ENCODE results near the gene ADRM1.

GRCh38 chr20:62289131-62289530 is 13.7 kb upstream of the ADRM1 start:
- TF ChIP-seq CREB5 (CRISPR knock-in tag; IDR thresholded peaks at IDR 0.05; ENCODE audit: low read depth) (no peak), PPARA (CRISPR knock-in tag; IDR thresholded peaks at IDR 0.05; ENCODE audit: borderline replicate concordance) (no peak), CSRNP3 (CRISPR knock-in tag; IDR thresholded peaks at IDR 0.05) (no peak), SNAI2 (CRISPR knock-in tag; IDR thresholded peaks at IDR 0.05) (no peak), ZNF565 (CRISPR knock-in tag; conservative IDR thresholded peaks at IDR 0.05; ENCODE audit: low read depth) (no peak), ISL1 (CRISPR knock-in tag; IDR thresholded peaks at IDR 0.05) (no peak), ARNTL (CRISPR knock-in tag; IDR thresholded peaks at IDR 0.05; ENCODE audit: borderline replicate concordance, low read depth) (no peak)

Measured in SK-N-SH treated with all-trans-retinoic acid at 6 μM for 48 hours (cell line).